ENCODE measurements around the gene WDR91. TPM values are rescaled to one million over a fixed set of nuclear protein-coding genes. Genes with fewer than 3 reads are reported as not detected.

The WDR91 gene
- total and polyA plus RNA-seq, 2 donors (not counting 1 experiment from before 2014, with no cell fraction given), result 6.0 to 27.4 TPM

- H2AFZ ChIP-seq (ENCODE audit: low read length), result no peak overlapping the region
- no peaks in the 10 kb centered on the region for H3K36me3 ChIP-seq (ENCODE audit: control insufficient read depth, insufficient read depth, low read length)
- no peaks in the 10 kb centered on the region for H3K4me1 ChIP-seq (ENCODE audit: control insufficient read depth, extremely low read depth, insufficient read depth, low read length)
- H4K20me1 ChIP-seq (ENCODE audit: control insufficient read depth, extremely low read depth, insufficient read depth, low read length), result no peaks in the 10 kb centered on the region
- H3K9me3 ChIP-seq (ENCODE audit: control insufficient read depth, insufficient read depth, low read depth, low read length), result no peaks in the 10 kb centered on the region
- H3K4me3 ChIP-seq (replicated peaks in 1 of 4; ENCODE audit: control extremely low read depth in 1 of 4, insufficient read depth in 1 of 4, low read depth in 3 of 4, low read length in 4 of 4), result no peak overlapping the region
- H3K9ac ChIP-seq (ENCODE audit: insufficient read depth, low read length), result no peak overlapping the region
- TF ChIP-seq EZH2 (IDR thresholded peaks at IDR 0.05; ENCODE audit: low read length, missing control alignments), result no peak
- TF ChIP-seq CTCF (conservative IDR thresholded peaks at IDR 0.05 in 1 of 2, IDR thresholded peaks at IDR 0.05 in 1 of 2; ENCODE audit: low read depth in 1 of 2, low read length in 2 of 2), result no peak
- H3K4me2 ChIP-seq (ENCODE audit: extremely low read depth, insufficient read depth, low read length), result no peak overlapping the region
- peaks cover 12% of the 10 kb centered on the region for H3K27me3 ChIP-seq (ENCODE audit: control insufficient read depth, insufficient read depth, low read length)
- no peak for DNase-seq (ENCODE audit: low read depth in 2 of 2)
- no peak overlapping the region for H3K27ac ChIP-seq (ENCODE audit: insufficient read depth, low read length)
- H3K79me2 ChIP-seq (ENCODE audit: control insufficient read depth, insufficient read depth, low read length), result no peaks in the 10 kb centered on the region
These were observed 35.0 kb upstream of the WDR91 start for GRCh38 chr7:135246191-135246825.

GRCh38 chr7:135245226-135246190 is 34.2 kb upstream of the WDR91 start:
- no peaks in the 10 kb centered on the region for H3K79me2 ChIP-seq (ENCODE audit: control insufficient read depth, insufficient read depth, low read length)

More at GRCh38 chr7:135245226-135246190, 34.2 kb upstream of the WDR91 start:
- Histone ChIP-seq H3K4me3 (replicated peaks in 1 of 4; ENCODE audit: control extremely low read depth in 1 of 4, insufficient read depth in 1 of 4, low read depth in 3 of 4, low read length in 4 of 4) (no peak overlapping the region), H3K27ac (ENCODE audit: insufficient read depth, low read length) (no peak overlapping the region), H2AFZ (ENCODE audit: low read length) (no peak overlapping the region), H3K27me3 (ENCODE audit: control insufficient read depth, insufficient read depth, low read length) (peaks cover 15% of the 10 kb centered on the region), H3K36me3 (ENCODE audit: control insufficient read depth, insufficient read depth, low read length) (no peaks in the 10 kb centered on the region), H3K9ac (ENCODE audit: insufficient read depth, low read length) (no peak overlapping the region), H3K9me3 (ENCODE audit: control insufficient read depth, insufficient read depth, low read depth, low read length) (no peaks in the 10 kb centered on the region), H3K4me2 (ENCODE audit: extremely low read depth, insufficient read depth, low read length) (no peak overlapping the region), H3K4me1 (ENCODE audit: control insufficient read depth, extremely low read depth, insufficient read depth, low read length) (no peaks in the 10 kb centered on the region), H4K20me1 (ENCODE audit: control insufficient read depth, extremely low read depth, insufficient read depth, low read length) (no peaks in the 10 kb centered on the region)
- no peak for DNase-seq (ENCODE audit: low read depth in 2 of 2)
- TF ChIP-seq CTCF (conservative IDR thresholded peaks at IDR 0.05 in 1 of 2, IDR thresholded peaks at IDR 0.05 in 1 of 2; ENCODE audit: low read depth in 1 of 2, low read length in 2 of 2) (no peak), EZH2 (IDR thresholded peaks at IDR 0.05; ENCODE audit: low read length, missing control alignments) (no peak)
